Activated CD8-positive, alpha-beta memory T cell treated with anti-CD3 and anti-CD28 coated beads, Interleukin-2, amount 50 U/mL, for 4 hours (primary cell): ENCODE data around the gene ADGRL3.

Experiments
- DNase-seq: peaks from one replicate; pipeline ENCODE4 v3.0.0-alpha.2; 2020

Gene ADGRL3

GRCh38 chr4:61292322-61292721, 92.2 kb downstream of the ADGRL3 start:
- no peak for DNase-seq

- no peak for DNase-seq
Measured at GRCh38 chr4:61293707-61294400, 93.7 kb downstream of the ADGRL3 start.

GRCh38 chr4:61294936-61295335, 94.8 kb downstream of the ADGRL3 start:
- no peak for DNase-seq

GRCh38 chr4:61296144-61296543, 96.0 kb downstream of the ADGRL3 start:
- DNase-seq: no peak

- DNase-seq: no peak
Measured at GRCh38 chr4:61298178-61298740, 98.1 kb downstream of the ADGRL3 start.

- DNase-seq: no peak
Measured at GRCh38 chr4:61299316-61299715, 99.2 kb downstream of the ADGRL3 start.

- DNase-seq: no peak
Measured at GRCh38 chr4:61300266-61300844, 100.2 kb downstream of the ADGRL3 start.

GRCh38 chr4:61301271-61301670, 101.1 kb downstream of the ADGRL3 start:
- no peak for DNase-seq

GRCh38 chr4:61308033-61308432, 107.9 kb downstream of the ADGRL3 start:
- DNase-seq: no peak

GRCh38 chr4:61309616-61310015, 109.5 kb downstream of the ADGRL3 start:
- no peak for DNase-seq

- no peak for DNase-seq
Measured at GRCh38 chr4:61312526-61312925, 112.4 kb downstream of the ADGRL3 start.

- DNase-seq: no peak
Measured at GRCh38 chr4:61318431-61318830, 118.3 kb downstream of the ADGRL3 start.

GRCh38 chr4:61319156-61319555, 119.0 kb downstream of the ADGRL3 start:
- DNase-seq: no peak

GRCh38 chr4:61320154-61320553, 120.0 kb downstream of the ADGRL3 start:
- DNase-seq: no peak

GRCh38 chr4:61320631-61321030, 120.5 kb downstream of the ADGRL3 start:
- DNase-seq: no peak

GRCh38 chr4:61332693-61333092, 132.6 kb downstream of the ADGRL3 start:
- DNase-seq: no peak

GRCh38 chr4:61333490-61333889, 133.4 kb downstream of the ADGRL3 start:
- no peak for DNase-seq

GRCh38 chr4:61335241-61335763, 135.2 kb downstream of the ADGRL3 start:
- DNase-seq: no peak

- no peak for DNase-seq
Measured at GRCh38 chr4:61336488-61336887, 136.4 kb downstream of the ADGRL3 start.

GRCh38 chr4:61336916-61337315, 136.8 kb downstream of the ADGRL3 start:
- DNase-seq: no peak

- DNase-seq: no peak
Measured at GRCh38 chr4:61342061-61342460, 141.9 kb downstream of the ADGRL3 start.

GRCh38 chr4:61350932-61351331, 150.8 kb downstream of the ADGRL3 start:
- DNase-seq: no peak

- no peak for DNase-seq
Measured at GRCh38 chr4:61356696-61357095, 156.6 kb downstream of the ADGRL3 start.

- no peak for DNase-seq
Measured at GRCh38 chr4:61359301-61359700, 159.2 kb downstream of the ADGRL3 start.
